HG02981 (cell line): ENCODE results near the gene NET1.
"Not testable (repeated sequence)": the region's sequence is repeated elsewhere in the genome, so short reads cannot be mapped to it uniquely, and the experiment has no call there.

ENCODE experiments used
- ATAC-seq: cut with Tn5 transposase; IDR thresholded peaks from one replicate; pipeline ENCODE4 v1.9.1; 2021; ENCODE audit warnings: mild to moderate bottlenecking, moderate library complexity; ENCODE audit not compliant: unreplicated experiment

The NET1 gene

GRCh38 chr10:5461914-5462840 is 49.8 kb downstream of the NET1 start:
- no peak for ATAC-seq

DNA sequence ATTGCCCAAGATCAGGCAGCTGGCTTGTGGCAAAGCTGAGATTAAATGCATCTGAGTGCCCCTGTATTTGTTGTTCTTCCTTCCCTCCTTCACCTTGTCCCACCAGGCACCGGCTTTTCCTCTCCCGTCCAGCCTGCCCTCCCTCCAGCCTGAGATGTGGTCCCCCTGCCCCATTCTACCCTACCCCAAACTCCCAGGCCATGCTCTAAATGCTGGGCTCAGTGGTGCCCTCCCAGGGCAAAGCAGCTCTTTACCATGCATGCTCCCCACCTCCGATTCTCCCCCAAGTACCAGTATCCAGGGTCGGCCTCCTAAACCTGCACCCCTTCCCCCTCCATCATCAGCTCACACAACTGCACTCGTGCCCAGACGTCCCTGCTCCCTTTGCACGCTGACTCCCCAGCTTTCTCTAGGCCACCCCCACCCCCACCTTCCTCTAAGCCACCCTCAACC is 50.5 kb downstream of the NET1 start:
- ATAC-seq = no peak

- no peak for ATAC-seq
These were observed 52.2 kb downstream of the NET1 start for GRCh38 chr10:5464546-5464945.

DNA sequence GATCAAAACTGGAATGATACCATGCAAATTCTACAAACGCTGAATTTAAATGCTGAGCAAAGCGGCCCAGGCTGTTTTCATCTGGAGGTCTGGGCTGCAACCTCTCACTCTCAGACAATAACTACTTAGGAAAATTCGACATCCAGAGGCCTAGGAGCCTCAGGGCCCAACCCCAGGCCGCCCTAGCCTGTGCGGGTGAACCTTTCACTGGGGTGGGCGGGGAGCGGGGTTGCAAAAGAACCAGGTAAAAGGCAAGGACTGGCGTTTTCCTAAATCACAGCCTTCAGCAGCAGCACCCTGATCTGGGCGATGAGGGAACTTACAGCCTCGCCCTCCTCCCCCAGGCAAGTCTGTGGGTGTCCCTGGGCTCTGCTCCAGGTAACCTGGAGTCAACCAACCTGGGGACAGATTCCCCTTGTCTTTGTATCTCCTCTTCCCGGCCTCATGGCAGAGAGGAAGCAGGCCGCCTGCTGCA is 53.7 kb downstream of the NET1 start:
- ATAC-seq = no peak

DNA sequence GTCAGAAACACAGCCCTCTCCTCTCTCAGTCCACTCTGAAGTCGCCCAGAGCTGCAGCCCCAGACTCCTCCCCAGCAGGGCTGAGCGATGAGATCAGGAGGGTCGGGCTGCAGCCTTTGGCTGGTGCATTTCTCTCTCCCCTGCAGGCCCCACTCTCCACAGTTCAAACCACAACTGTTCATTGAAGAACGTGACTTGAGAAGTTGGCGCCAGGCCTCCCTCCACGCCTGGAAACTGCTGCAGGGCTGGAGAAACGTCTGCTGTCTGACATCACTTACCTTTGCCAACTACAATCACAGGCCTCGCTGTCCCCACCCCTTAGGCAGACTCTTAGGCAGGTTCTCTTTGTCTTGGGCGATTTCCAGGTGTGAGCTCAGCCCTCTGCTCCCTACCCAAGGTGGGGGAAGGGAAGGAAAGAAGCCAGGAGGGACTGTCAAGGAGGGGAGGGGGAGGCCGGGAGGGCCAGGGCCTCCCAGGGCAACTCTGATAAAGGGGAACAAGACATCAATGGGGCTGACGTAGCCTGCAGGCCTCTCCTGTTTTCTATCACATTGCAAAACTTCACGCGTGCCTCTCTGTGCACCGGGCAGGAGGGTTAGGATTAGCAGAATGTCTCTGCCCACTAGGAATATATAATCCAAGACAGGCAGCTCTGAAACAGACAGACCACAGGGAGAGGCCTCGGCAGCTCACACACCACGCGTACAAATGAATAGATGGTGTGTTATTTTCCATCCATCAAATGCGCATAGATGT is 54.3 kb downstream of the NET1 start:
- no peak for ATAC-seq

GRCh38 chr10:5467207-5467535 is 54.8 kb downstream of the NET1 start:
- no peak for ATAC-seq

- ATAC-seq = no peak
These were observed 55.4 kb downstream of the NET1 start for GRCh38 chr10:5467634-5468255.

DNA sequence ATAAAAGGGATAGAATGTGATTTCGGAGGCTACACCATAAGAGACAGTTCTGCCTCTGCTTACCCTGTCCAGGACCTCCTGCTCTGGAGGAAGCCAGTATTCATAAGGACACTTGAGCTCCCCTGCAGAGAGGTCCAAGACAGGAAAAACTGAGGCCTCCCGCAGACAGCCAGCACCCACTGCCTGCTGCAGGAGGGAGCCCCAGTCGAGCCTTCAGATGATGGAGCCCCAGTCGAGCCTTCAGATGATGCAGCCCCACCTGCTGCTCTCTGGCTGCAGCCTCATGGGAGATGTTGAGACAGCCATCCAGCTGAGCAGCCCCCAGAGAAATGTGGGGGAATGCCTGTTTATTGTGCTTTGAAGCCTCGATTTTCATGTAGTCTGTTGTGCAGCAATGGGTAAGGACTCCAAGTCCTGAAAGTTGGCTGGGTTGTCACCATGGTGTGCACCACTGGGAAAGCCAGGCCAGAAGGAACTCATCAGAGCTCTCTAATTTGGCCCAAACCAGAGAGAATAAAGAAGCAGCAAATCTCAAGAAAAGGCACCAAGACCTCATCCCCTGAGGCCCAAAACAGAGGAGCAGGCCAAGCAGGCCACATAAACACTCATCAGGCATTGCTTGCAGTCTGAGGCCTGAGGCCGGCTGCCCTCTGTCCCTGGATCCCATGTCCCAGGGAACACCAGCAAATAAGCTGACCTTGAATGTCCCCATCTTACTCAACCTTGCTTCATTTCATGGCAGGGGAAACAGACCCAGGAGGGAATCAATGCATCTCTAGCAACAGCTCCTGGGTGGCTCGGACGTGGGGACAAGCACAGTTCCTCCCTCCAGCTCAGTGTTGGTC is 56.1 kb downstream of the NET1 start:
- ATAC-seq = no peak

GRCh38 chr10:5469353-5470061 is 57.1 kb downstream of the NET1 start:
- no peak for ATAC-seq

DNA sequence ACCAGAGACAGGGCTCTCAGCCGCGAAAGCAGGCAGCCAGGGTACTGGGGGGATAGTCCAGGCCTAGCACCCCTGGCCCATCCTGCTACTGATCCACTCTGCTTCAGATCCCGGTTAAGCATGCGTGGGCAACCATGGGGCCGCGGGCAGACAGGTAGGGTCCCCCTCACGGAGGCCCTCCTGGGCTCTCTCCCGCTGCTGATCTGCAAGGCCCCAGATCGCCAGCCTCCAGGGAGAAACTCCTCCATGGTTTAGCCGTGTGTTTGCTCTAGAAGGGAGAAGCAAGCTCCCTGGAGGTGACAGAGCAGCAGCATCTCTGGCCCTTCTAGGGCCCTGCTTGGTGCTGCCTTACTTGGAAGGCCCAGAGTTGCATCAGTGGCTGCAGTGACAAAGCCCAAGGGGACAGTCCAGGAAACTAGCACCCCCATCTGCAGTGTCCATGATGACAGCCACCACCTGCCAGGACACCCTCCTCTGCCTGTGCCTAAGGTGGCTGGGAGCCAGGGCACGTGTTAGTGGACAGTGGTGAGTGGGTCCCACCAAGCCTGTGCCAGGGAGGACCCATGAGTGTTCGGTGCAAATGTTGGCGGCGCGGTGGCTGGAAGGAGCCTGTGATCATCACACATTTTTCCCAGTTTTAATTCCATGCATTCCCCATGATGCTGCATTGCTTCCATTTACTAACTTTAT is 57.9 kb downstream of the NET1 start:
- no peak for ATAC-seq

DNA sequence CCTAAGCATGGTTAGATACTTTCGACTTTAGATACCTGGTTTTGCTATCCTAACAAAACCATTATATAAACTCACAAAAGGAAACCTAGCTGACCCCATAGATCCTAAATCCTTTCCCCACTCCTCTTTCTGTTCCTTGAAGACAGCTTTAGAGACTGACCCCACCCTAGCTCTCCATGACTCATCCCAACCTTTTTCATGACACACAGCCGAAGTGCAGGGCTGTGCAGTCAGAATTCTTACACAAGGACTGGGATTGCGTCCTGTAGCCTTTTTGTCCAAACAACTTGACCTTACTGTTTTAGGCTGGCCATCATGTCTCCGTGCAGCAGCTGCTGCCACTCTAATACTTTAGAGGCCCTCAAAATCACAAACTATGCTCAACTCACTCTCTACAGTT is 62.3 kb downstream of the NET1 start:
- ATAC-seq = not testable (repeated sequence)

DNA sequence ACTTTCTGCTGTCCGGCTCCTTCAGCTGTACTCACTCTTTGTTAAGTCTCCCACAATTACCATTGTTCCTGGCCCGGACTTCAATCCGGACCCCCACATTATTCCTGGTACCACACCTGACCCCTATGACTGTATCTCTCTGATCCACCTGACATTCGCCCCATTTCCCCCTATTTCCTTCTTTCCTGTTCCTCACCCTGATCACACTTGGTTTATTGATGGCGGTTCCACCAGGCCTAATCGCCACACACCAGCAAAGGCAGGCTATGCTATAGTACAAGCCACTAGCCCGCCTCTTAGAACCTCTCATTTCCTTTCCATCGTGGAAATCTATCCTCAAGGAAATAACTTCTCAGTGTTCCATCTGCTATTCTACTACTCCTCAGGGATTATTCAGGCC is 62.7 kb downstream of the NET1 start:
- ATAC-seq = not testable (repeated sequence)

- ATAC-seq = not testable (repeated sequence)
These were observed 63.8 kb downstream of the NET1 start for GRCh38 chr10:5475974-5476807.

DNA sequence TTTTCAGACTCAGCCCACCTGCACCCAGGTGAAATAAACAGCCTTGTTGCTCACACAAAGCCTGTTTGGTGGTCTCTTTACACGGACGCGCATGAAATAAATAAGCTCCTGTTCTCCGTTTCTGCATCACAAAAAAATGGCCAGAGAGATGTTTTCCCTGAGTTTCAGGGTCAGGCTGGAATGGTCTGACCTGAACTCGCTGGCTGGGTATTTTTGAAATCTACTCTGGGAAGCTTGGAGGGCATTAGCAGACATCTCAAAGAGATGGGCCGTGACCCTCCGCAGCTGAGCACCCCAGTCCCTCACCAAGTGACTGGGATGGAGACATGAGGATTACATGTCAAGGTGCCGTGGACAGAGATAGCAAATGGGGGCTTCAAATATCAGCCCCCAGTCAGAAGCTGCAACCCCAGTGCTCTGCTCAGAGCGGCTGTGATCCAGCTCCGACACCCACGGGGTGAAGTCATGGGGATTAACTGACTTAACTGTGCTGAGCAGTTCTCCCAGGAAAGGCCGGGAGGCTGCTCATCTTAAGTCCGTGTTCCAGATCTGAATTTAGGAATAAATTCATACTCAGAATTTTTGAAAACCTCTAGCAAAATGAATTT is 64.7 kb downstream of the NET1 start:
- no peak for ATAC-seq

- ATAC-seq = no peak
These were observed 65.8 kb downstream of the NET1 start for GRCh38 chr10:5477948-5478693.

DNA sequence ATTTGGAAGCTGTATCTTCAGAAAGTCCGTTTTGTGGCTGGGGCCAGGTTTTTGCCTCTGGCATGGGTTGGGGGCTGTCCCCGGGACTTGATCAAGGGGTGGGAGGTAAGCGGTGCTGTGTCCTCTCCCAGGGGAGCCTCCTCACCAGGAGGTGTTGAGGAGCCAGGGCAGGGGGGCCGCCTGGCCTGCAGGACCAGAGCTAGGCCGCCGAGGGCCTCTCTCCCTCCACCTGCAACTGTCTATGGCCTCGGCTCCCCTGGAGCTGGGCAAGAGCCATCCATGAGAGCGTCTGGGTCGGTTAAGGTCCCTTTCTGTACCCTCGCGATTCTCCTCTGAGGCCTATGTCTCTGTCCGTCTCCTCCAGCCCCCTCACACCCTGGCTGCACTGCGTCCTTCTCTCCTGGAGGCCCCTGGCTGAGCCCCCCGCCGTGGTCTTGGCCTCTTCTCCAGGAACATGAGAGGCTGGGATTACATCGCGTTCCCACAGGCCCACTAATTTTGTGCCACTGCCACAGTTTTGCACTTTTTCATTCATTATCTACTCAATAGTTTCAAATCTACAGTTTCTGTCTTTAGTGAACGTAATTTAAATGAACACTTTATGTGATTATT is 66.4 kb downstream of the NET1 start:
- no peak for ATAC-seq
